HG03196 (cell line): ENCODE data around the gene CCDC136.

Source experiments
- ATAC-seq: cut with Tn5 transposase; IDR thresholded peaks from one replicate; pipeline ENCODE4 v1.9.1; 2021; ENCODE audit not compliant: unreplicated experiment

The CCDC136 gene

GRCh38 chr7:128831178-128831993 is 39.6 kb downstream of the CCDC136 start:
- ATAC-seq = no peak

DNA sequence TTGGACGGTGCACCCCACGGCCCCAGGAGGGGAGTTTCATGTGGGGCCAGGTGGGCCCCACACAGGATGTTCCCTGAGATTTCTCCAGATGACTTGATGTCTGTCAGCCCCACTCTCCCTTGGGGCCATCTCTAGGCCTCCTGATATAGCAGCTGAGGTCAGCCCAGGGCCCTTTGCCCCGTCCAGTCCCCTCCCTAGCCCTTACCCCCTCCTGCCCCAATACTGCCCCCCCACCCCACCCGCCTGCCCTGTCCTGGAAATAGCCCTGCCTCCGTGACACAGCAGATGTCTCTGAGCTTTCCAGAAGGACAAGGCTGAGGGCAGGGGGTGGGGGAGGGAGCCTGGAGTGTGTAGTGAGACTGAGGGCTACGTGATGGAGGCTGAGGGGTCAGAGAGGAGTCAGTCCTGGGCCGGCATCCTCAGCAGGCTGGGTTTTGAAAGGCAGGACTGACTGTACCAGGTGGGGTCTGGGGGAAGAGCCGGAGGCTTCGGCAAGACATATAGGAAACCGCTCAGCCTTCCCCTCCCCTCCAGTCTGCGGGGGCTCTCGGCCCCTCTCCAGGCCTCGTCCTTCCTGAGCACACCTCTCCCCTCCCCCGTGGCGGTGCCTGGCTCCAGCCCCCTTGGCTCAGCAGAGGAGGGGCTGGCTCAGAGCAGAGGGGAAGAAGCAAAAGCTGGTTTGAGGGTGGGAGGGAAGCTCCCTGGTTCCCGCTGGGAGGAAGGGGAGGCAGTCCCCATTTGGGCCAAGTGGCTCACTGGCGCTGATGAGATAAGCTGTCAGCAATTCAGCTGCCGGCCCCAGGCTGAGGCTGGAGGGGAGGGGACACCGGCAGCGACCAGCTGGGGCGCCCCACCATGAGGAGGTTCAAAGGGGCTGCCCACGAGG is 40.5 kb downstream of the CCDC136 start:
- ATAC-seq = no peak

GRCh38 chr7:128832880-128833147 is 41.0 kb downstream of the CCDC136 start:
- ATAC-seq = no peak

DNA sequence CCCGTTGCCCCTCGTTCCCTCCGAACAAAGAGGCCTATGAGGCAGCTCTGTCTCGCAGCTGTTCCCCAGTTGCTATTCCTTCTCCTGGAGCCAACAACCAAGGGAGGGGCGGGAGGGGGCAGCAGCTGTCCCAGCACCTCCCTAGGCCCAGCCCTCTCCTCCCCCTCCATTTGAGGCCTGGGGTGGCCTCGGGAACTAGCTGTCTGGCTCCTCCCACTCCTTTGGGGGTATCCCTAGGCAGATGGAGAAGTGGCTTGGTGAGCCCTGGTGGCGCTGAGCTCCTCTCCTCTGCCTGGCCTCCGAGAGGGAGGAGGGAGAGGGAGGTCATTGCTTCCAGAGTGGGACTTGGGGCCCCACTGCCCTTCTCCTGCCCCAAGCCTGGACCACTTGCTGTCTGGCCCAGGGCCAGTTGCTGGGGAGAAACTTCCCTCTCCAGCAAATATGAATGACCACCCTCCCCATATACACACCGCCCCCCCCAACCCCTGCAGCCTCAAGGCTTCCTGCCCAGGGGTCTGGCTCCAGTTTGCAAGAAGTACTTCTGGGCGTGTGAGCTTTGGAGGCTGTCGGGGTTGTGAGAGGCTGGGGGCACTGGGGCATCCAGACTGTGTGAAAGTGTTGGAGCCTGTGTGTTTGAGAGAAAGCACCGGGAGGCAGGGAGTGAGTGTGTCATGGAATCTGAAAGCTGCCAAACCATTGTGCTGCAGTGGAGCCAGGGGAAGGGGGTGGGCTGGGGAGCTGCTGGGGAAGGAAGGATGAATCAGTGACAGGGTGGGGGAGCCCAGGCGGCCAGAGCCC is 41.6 kb downstream of the CCDC136 start:
- no peak for ATAC-seq

GRCh38 chr7:128833946-128834325 is 42.2 kb downstream of the CCDC136 start:
- ATAC-seq = no peak

DNA sequence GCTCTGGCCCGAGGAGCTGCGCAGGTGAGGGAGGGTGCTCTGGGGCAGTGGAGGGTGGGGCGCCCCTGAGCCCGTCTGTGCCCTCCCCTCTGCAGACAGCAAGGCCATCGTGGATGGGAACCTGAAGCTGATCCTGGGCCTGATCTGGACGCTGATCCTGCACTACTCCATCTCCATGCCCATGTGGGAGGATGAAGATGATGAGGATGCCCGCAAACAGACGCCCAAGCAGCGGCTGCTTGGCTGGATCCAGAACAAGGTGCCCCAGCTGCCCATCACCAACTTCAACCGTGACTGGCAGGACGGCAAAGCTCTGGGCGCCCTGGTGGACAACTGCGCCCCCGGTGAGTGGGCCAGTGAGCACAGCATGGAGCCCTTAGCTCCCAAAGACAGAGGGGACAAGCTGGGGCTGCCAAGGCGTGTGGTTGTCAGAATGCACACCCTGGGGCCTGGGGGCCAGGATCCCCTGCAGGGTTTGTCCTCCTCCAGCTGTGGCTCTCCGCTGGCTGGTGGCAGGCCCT is 43.5 kb downstream of the CCDC136 start:
- ATAC-seq = no peak

DNA sequence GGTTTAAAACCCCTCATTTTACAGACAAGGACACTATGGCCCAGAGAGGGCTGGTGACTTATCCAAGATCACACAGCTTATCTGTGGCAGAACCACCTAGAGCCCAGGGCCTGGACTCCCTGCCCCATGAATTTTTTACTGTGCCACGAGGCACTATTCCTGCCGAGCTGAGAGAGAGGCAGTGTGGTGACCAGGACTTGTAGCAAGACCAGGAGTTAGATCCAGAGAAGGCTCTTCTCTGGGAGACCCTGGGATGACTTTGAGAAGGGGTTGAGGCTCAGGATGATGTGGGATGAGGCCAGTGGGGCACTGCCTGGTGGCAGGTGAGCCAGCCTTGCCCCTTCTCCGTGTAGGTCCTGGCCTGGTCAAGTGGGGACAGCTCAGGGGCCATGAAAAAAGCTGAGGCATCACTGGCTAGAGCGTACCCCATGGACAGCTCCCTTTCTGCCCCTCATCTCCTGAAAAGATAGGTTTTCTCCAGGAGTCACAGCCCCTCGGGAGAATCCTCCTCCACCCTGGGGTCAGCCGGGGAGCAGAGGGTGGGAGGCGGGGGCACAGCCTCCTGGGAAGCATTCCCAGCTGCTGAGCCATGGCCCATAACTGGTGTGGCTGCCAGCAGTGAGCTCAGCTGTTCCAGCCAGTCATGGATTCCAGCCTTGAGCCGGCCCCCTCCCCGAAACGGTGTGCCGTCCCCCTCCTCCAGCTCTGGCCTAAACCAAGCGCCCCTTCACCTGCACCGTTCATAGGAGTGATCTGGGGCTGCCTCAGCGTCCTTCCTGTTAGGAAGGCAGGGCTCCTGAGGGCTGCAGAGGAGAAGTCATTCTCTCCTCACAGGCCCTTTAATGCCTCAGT is 44.2 kb downstream of the CCDC136 start:
- ATAC-seq = no peak

DNA sequence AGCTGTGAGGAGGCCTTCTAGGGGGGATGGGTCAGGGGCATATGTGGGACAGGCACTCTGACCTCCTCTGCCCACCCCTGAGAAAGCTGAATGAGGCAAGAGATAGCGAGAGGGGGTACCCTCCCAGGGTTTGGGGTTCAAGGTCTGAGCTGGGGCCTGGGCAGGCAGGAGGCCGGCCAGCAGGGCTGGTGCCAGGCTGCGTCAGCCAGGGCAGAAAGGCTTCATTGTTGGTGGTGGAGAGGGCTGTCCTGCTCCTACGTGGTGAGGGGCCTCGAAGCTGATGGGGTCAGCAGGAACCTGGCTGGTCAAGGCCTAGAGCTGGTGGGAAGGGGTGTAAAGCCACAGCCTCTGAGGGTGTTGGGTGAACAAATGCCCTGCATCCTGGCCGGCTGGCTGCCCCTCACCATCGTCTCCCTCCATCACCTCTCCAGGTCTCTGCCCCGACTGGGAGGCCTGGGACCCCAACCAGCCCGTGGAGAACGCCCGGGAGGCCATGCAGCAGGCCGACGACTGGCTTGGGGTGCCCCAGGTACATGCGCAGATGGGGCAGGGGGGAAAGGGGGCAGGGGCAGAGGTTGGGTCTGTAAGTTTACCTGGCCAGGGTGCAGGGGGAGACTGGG is 45.1 kb downstream of the CCDC136 start:
- ATAC-seq = no peak

- ATAC-seq = no peak
These were observed 45.8 kb downstream of the CCDC136 start for GRCh38 chr7:128837521-128837921.

DNA sequence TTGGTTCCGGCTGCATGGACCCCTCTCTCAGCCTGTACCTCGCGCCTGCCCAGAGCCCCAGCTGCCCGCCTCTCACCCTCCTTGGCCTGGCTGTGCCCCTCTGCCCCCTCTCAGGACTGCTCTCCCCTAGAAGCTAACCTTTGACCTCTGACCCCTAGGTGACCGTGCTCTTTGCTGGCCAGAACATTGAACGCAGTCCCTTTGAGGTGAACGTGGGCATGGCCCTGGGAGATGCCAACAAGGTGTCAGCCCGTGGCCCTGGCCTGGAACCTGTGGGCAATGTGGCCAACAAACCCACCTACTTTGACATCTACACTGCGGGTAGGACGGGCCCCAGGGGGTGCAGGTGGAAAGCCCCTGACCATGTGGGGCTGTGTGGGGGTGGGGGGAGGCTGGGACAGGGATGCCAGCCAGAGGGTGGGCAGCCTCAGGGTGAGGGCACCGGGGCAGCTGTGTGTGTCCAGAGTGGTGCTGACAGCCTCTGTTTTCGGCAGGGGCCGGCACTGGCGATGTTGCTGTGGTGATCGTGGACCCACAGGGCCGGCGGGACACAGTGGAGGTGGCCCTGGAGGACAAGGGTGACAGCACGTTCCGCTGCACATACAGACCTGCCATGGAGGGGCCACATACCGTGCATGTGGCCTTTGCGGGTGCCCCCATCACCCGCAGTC is 46.5 kb downstream of the CCDC136 start:
- no peak for ATAC-seq

GRCh38 chr7:128838981-128839731 is 47.4 kb downstream of the CCDC136 start:
- no peak for ATAC-seq

GRCh38 chr7:128839751-128840177 is 48.0 kb downstream of the CCDC136 start:
- ATAC-seq = no peak

DNA sequence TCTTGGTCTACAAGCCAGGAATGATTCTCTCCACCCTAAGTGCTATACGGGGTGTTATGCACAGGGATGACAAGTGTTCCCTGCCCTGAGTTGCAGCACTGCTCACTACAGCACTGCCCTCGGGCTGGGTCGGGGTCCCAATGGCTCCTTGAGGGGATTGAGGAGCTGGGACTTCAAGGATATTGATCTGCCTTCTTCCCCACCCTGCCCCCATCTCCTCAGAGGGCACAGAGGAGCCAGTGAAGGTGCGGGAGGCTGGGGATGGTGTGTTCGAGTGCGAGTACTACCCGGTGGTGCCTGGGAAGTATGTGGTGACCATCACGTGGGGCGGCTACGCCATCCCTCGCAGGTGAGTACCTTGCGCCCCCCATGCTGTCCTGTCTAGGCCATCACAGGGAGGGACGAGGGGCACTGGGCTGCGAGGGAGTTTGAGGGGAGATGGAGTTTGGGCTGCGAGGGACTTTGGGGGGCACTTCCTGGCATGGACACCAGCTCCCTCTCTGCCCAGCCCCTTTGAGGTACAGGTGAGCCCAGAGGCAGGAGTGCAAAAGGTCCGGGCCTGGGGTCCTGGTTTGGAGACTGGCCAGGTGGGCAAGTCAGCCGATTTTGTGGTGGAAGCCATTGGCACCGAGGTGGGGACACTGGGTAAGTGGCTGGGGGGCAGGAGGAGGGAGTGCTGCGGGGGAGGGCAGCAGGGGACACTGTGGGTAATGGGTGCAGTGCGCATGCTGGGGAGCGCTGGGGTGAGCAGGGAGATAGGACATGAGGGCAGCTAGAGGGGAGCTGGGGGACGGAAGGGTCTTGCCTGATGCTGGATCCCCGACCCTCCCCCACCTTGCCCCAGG is 48.8 kb downstream of the CCDC136 start:
- no peak for ATAC-seq

- no peak for ATAC-seq
These were observed 49.5 kb downstream of the CCDC136 start for GRCh38 chr7:128841171-128841690.

GRCh38 chr7:128841921-128842673 is 50.3 kb downstream of the CCDC136 start:
- no peak for ATAC-seq

DNA sequence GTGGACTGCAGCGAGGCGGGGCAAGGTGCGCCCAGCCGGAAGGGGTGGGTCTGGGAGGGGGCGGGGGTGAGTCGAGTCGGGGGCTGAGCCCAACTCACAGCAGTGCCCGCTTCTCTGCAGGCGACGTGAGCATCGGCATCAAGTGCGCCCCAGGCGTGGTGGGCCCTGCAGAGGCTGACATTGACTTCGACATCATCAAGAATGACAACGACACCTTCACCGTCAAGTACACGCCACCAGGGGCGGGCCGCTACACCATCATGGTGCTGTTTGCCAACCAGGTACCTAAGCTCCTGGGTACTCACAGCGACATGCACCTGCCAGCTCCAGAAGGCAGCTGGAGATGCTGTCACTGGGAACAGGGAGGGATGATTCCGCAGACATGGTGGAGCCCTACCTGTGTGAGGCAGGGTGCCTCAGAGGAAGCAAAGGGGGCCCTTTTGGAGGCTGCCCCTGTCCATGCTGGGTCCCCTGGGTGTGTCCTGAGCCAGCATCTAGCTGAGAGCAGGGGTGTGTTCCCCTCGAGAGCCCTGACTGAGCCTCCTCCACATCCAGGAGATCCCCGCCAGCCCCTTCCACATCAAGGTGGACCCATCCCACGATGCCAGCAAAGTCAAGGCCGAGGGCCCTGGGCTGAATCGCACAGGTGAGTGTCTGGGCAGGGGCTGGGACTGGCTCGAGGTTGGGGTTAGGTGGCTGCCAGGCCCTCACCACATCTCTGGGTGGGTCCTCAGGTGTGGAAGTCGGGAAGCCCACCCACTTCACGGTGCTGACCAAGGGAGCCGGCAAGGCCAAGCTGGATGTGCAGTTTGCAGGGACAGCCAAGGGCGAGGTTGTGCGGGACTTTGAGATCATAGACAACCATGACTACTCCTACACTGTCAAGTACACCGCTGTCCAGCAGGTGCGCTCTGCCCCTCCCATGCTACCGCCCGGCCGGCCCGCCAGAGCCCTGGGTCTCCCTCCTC is 51.2 kb downstream of the CCDC136 start:
- no peak for ATAC-seq
